Hematopoietic multipotent progenitor cell treated with erythropoietin and hydrocortisone succinate and interleukin-3 and kit ligand, for 17 days (in vitro differentiated cells): ENCODE results near the gene NHSL1.

Experiments used
- DNase-seq: peaks from one replicate; pipeline ENCODE4 v3.0.0-alpha.2; 2015; ENCODE audit warnings: low spot score

The NHSL1 gene

DNA sequence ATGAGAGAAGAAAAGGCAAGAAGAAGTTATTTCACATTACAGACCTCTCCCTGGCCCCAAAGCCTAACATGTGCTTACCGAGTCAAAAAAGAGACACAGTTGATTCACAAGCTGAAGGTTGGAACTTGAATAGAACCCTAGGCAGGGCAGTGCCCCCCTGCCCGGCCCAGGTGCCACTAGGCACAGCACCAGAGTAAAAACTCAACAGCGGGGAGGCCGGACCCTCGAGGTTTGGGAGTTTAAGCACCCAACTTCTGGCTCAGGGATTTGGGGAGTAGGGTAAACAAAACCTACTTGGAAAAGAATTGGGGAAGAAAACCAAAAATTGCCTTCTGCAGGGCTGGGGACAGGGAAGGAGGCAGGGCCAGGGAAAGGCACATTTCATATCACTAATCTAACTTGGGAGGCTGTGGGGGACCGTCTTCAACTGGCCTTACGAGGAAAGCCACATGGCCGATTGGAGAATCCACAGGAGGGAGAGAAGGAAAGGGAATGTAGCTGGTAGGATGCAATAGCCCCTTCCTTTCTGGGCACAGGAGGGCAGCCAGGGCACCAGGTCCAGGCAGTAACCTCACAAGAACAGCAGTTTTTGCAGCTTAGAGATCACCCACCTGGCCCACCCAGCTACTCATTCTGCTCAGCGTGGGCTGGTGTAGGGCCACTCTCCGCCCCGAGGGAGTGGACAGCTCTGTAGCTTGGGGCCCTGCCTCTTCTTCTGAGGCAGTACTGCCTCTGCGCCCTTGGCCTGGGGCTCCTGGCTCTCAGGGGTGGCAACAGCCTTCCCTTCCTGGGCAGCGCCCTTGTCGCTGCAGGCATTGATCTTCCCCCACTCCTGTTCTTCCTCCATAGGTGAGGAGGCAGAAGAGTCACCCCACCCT, 97.1 kb downstream of the NHSL1 start:
- no peak for DNase-seq

- DNase-seq, result no peak
These were observed 99.0 kb downstream of the NHSL1 start for GRCh38 chr6:138400326-138400725.

DNA sequence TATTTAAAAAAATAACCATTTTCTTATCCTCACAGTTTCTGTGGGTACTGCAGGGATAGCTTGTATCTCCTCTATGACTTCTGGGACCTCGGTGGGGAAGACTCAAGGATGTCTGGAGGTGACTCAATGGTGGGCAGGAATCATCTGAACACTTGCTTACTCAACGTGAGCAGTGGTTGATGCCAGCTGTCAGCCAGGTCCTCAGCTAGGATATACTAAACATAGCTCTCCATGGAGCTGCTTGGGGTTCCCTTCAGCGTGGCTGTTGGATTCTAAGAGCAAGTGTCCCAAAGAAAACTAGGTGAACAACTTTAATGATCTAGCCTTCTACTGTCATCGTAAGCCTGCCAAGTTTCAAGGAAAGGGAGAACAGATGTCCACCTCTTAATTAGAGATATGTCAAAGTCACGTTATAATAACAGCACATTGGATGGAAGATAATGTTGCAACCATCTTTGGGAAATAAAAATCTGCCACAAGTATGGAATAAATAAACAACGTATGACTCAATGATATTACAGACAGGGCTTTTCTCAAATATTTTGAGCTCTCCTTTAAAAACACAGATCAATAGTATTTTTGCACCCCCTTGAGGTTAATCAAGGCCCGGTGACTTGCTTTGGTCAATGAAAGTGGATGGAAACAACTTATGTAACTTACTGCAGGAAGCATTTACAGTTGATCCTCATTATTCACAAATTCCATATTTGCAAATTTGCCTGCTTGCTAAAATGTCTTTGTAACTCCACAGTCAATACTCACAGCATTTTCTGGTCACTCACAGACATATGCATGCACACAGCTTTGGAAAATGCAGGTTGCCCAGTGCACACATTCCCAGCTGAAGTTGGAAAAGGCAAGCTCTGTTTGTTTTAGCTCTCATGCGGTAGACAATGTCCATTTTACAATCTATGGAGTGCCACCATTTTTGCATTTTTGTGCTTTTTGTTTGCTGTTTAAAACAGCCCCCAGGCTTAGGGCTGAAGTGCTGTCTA, 101.9 kb downstream of the NHSL1 start:
- no peak for DNase-seq

DNA sequence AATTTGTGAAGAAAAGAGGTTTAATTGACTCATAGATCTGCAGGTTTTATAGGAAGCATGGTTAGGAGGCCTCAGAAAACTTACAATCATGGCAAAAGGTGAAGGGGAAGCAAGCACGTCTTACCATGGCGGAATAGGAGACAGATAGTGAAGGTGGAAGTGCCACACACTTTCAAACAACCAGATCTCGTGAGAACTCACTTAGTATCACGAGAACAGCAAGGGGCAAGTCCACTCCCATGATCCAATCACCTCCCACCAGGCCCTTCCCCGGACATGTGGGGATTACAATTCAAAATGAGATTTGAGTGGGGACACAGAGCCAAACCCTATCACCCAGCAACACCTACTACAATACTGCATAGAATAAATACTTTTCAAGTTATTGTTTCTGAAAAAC, 102.6 kb downstream of the NHSL1 start:
- DNase-seq, result no peak

DNA sequence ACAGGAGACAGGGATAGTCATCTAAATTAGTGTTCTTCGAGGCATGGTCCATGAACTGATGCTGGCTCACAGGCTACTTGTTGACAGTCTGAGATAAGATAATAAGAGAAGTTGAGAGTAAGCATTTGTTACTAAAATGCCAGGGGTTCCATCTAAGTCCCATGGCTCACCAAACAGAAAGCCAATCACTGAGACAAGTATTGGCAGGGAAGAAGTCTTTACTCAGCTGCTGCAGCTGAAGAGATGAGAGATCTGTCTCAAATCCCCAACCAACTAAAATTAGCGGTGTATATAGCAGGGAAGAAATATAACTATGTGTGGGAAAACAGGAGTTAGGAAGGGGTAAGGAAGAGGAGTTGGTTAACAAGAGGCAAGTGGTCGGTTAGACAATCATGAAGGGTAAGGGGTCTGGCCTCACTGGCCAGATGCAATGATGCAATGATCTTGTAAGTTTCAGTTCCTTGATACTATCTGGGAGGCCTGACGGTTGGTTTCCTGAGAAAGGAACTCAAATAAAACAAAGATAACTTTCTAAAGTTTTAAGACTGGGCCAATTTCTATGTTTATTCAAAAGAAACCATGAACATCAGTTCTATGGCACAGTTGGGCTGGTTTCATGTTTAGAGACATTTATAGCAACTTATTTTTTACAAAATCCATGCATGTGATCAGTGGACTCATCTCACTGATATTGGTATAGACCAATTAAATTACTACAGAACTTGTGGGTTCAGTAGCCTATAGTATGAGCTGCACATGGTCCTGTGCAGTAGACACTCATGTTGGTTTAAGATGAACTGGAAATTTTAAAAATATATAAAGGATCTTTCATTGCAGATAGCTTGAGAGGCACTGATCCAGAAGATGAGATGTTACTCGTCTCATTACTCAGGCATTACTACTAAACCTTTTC, 105.2 kb downstream of the NHSL1 start:
- DNase-seq, result no peak

- no peak for DNase-seq
These were observed 109.7 kb downstream of the NHSL1 start for GRCh38 chr6:138389551-138389950.

DNA sequence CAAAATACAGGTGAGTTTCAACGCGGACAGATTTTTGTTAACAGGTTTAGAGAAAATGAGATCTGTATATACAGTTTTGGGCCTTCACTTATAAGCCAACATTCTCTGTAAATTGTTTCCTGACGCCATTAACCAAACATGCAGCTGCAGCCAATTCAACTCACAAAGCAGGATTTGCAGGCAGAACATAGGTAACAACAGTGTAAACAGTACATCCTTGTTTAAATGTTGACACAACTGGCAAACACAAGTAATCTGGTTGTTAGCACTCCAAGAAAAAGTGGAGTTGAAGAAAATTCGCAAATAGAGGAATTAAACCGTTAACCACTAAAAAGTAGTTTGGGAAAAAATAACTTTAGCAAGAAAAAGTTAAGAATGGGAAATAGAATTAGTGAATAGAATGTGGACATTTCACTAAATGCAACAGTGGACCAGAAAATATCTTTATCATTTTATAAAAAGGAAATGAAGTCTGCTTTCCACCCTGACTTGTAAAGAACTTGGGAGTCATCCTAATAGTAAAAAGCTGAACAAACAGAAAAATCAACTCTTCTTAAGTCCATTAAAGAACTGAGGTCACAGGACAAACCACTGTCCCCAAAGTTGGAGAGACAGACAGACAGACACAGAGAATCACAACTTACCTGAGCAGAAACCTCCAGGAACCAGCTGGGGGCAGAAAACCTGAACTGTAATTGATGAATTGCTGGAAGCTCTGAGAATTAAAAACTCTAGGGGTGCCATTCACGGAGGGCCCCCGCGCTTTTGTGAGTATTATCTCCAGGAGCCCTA, 111.5 kb downstream of the NHSL1 start:
- no peak for DNase-seq

GRCh38 chr6:138386897-138387296, 112.4 kb downstream of the NHSL1 start:
- no peak for DNase-seq

DNA sequence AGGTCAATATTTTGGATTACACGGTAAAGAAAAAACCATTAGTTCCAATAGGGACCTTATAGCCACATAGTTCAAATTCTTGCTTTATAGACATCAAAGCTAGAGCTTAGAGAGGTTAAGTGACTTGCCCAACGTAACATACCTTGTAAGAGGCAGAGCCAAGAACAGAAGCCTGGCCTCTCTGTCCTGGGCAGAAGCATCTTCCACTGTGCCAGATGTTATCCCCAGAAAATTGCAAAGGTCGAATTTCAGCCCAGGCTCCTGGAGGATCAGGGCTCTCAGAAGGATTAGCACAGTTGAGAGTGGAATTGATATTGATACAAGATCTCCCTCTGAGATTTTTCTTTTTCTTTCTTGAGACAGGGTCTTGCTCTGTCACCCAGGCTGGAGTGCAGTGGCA, 115.5 kb downstream of the NHSL1 start:
- no peak for DNase-seq

GRCh38 chr6:138382498-138383265, 116.6 kb downstream of the NHSL1 start:
- no peak for DNase-seq

GRCh38 chr6:138378463-138378862, 120.8 kb downstream of the NHSL1 start:
- no peak for DNase-seq

GRCh38 chr6:138377844-138378243, 121.5 kb downstream of the NHSL1 start, which contains the start of gene SMIM28:
TSS of gene SMIM28 (plus strand) at chr6:138377905. CDS start at chr6:138378073, 168 bp downstream.
- no peak for DNase-seq

- no peak for DNase-seq
These were observed 122.3 kb downstream of the NHSL1 start for GRCh38 chr6:138377042-138377441.

- DNase-seq, result no peak
These were observed 124.5 kb downstream of the NHSL1 start for GRCh38 chr6:138374815-138375214.

GRCh38 chr6:138374230-138374629, 125.1 kb downstream of the NHSL1 start:
- no peak for DNase-seq

DNA sequence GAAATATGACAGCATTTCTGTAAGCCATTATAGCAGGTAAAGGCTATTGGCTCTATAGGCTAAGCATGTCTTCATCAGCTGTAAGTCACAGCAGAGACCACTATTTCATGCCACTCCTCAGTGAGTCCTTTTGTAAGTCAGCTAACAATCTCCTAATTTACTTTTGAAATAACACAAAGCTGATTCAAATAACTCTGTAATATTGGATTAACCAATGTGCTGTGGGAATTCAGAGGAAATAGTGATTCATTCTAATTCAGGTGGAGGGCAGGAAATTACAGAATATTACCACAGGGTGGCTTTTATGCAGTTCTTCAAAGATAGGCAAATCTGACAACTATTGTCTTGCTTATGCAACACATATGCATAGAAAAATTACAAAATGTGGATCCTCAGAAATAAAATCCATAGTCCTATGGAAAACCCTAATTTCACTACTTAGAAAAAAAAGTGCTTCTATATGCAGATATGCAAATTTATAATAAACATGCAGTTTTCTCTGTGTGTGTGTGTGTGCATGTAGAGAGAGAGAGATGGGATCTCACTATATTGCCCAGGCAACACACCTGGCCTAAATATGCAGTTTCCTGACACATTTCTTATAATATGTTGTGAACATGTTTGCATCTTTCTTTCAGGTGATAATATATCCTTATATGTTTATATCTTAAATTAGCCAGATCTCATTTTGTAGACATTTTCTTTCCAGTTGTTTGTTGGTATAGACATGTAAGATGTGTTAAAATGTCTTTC, 126.4 kb downstream of the NHSL1 start:
- DNase-seq, result no peak
